GM21576 (cell line): ENCODE results near the gene UBE2E2.

Experiments used
- ATAC-seq: cut with Tn5 transposase; IDR thresholded peaks from one replicate; pipeline ENCODE4 v1.9.1; 2021; ENCODE audit warnings: mild to moderate bottlenecking, moderate library complexity; ENCODE audit not compliant: unreplicated experiment

UBE2E2 gene

GRCh38 chr3:23239211-23240068 is 36.3 kb downstream of the UBE2E2 start:
- no peak for ATAC-seq

- ATAC-seq, result no peak
Observed at GRCh38 chr3:23240171-23240785, 37.2 kb downstream of the UBE2E2 start.

GRCh38 chr3:23241256-23241655 is 38.1 kb downstream of the UBE2E2 start:
- ATAC-seq, result no peak

GRCh38 chr3:23242106-23242505 is 39.0 kb downstream of the UBE2E2 start:
- ATAC-seq, result no peak

GRCh38 chr3:23244324-23245041 is 41.4 kb downstream of the UBE2E2 start:
- ATAC-seq, result no peak

- no peak for ATAC-seq
Observed at GRCh38 chr3:23246651-23247050, 43.5 kb downstream of the UBE2E2 start.

- ATAC-seq, result no peak
Observed at GRCh38 chr3:23248594-23249131, 45.5 kb downstream of the UBE2E2 start.

- no peak for ATAC-seq
Observed at GRCh38 chr3:23249961-23250360, 46.8 kb downstream of the UBE2E2 start.

- ATAC-seq, result no peak
Observed at GRCh38 chr3:23252122-23252521, 49.0 kb downstream of the UBE2E2 start.

- peak; percentile 81 for ATAC-seq
Observed at GRCh38 chr3:23253214-23253613, 50.1 kb downstream of the UBE2E2 start.

- ATAC-seq, result no peak
Observed at GRCh38 chr3:23254282-23254681, 51.2 kb downstream of the UBE2E2 start.

- no peak for ATAC-seq
Observed at GRCh38 chr3:23254835-23255234, 51.7 kb downstream of the UBE2E2 start.

- ATAC-seq, result no peak
Observed at GRCh38 chr3:23256741-23257435, 53.8 kb downstream of the UBE2E2 start.

GRCh38 chr3:23258110-23258509 is 55.0 kb downstream of the UBE2E2 start:
- ATAC-seq, result no peak

- no peak for ATAC-seq
Observed at GRCh38 chr3:23259515-23259914, 56.4 kb downstream of the UBE2E2 start.

- ATAC-seq, result no peak
Observed at GRCh38 chr3:23262766-23263165, 59.6 kb downstream of the UBE2E2 start.

GRCh38 chr3:23263796-23264195 is 60.7 kb downstream of the UBE2E2 start:
- ATAC-seq, result no peak

GRCh38 chr3:23264413-23264812 is 61.3 kb downstream of the UBE2E2 start:
- ATAC-seq, result no peak

- ATAC-seq, result peak; percentile 76
Observed at GRCh38 chr3:23270423-23270822, 67.3 kb downstream of the UBE2E2 start.

- no peak for ATAC-seq
Observed at GRCh38 chr3:23271876-23272741, 69.0 kb downstream of the UBE2E2 start.
